ENCODE results near the gene IRF8.

GRCh38 chr16:85926370-85926769 lies 27.4 kb downstream of the IRF8 start:
- TF ChIP-seq REST (IDR thresholded peaks at IDR 0.05; ENCODE audit: insufficient read depth in 1 of 2, low read depth in 2 of 2, low read length in 2 of 2): no peak
- no peak for TF ChIP-seq POLR2AphosphoS5 (IDR thresholded peaks at IDR 0.05; ENCODE audit: low read depth, low read length)
- TF ChIP-seq SIN3A (IDR thresholded peaks at IDR 0.05; ENCODE audit: borderline replicate concordance, insufficient read depth, low read length): no peak
- no peak for TF ChIP-seq TAF1 (IDR thresholded peaks at IDR 0.05; ENCODE audit: borderline replicate concordance, insufficient read depth, low read length)
- TF ChIP-seq FOXP2 (optimal IDR thresholded peaks at IDR 0.05; ENCODE audit: borderline replicate concordance, extremely low read depth, extremely low read length, insufficient read depth): no peak
